H1 (cell line): ENCODE results near the gene ATMIN. TPM values are rescaled to one million over a fixed set of nuclear protein-coding genes. Genes with fewer than 3 reads are reported as not detected.

ENCODE experiments used
- CTCF ChIA-PET: fragments of 300-600 bp; sonication (Branson Sonifier 250); formaldehyde crosslinking; loops from one replicate; lab custom pipeline; 2021; ENCODE audit not compliant: partially characterized antibody; lab: Charles Lee
- POLR2A ChIA-PET: fragments of 300-600 bp; sonication (Branson Sonifier 250); formaldehyde crosslinking; loops from one replicate; lab custom pipeline; 2021; ENCODE audit warnings: inconsistent platforms; ENCODE audit not compliant: partially characterized antibody; lab: Charles Lee
- DNase-seq, 2 experiments: peaks; one replicate each; pipeline versions ENCODE4 v3.0.0 to v3.0.0-alpha.2; 2010 to 2022; ENCODE audit warnings: low spot score in 2 of 2, low read depth in 1 of 2, mixed read lengths in 1 of 2
- FAIRE-seq: peaks from 2 replicates; lab custom pipeline; 2011; peaks lifted over from hg19 to GRCh38; lab: Jason Lieb, UNC
- H2AFZ ChIP-seq: 2 replicates; pipeline ENCODE4 v1.8.1; 2012; ENCODE audit warnings: low read length, inconsistent platforms
- H2AK5ac ChIP-seq: 2 replicates; pipeline ENCODE4 v1.6.1; 2013; ENCODE audit warnings: low read depth, low read length
- H2BK120ac ChIP-seq: replicated peaks from 2 replicates; pipeline ENCODE3; 2013; ENCODE audit warnings: low read depth, low read length, inconsistent platforms
- H2BK12ac ChIP-seq: 2 replicates; pipeline ENCODE4 v1.6.1; 2013; ENCODE audit warnings: low read depth, low read length
- H2BK15ac ChIP-seq: 2 replicates; pipeline ENCODE4 v1.6.1; 2013; ENCODE audit warnings: low read length
- H2BK20ac ChIP-seq: 2 replicates; pipeline ENCODE4 v1.6.1; 2013; ENCODE audit warnings: low read length
- H2BK5ac ChIP-seq: 2 replicates; pipeline ENCODE4 v1.6.1; 2013; ENCODE audit warnings: low read depth, low read length
- H3K14ac ChIP-seq: 2 replicates; pipeline ENCODE4 v1.6.1; 2013; ENCODE audit warnings: inconsistent platforms; ENCODE audit not compliant: insufficient read length
- H3K18ac ChIP-seq: 2 replicates; pipeline ENCODE4 v1.6.1; 2013; ENCODE audit warnings: low read length; ENCODE audit errors: extremely low read depth
- H3K23ac ChIP-seq: 2 replicates; pipeline ENCODE4 v1.6.1; 2013; ENCODE audit warnings: inconsistent platforms; ENCODE audit not compliant: insufficient read length
- H3K23me2 ChIP-seq: 2 replicates; pipeline ENCODE4 v1.6.1; 2013; ENCODE audit warnings: low read depth, low read length
- H3K27ac ChIP-seq: 2 replicates; pipeline ENCODE4 v1.6.1; 2011; ENCODE audit warnings: low read depth, low read length, inconsistent platforms
- H3K27me3 ChIP-seq, 4 experiments: replicated peaks in 1 of 4; 1 replicate in 1 of 4; 2 replicates in 3 of 4; pipeline versions ENCODE4 v1.6.1 to v1.8.1; 2011 to 2013; ENCODE audit warnings: low read length in 3 of 4, mild to moderate bottlenecking in 3 of 4, inconsistent platforms in 2 of 4, mixed read lengths in 2 of 4, moderate library complexity in 1 of 4; ENCODE audit not compliant: control insufficient read depth in 3 of 4, insufficient read depth in 3 of 4; ENCODE audit errors: extremely low read depth in 1 of 4
- H3K36me3 ChIP-seq, 4 experiments: 2 replicates each; pipeline versions ENCODE4 v1.6.1 to v1.8.1; 2011 to 2013; ENCODE audit warnings: mild to moderate bottlenecking in 4 of 4, low read length in 3 of 4, moderate library complexity in 2 of 4, control low read depth in 1 of 4, inconsistent platforms in 1 of 4; ENCODE audit not compliant: insufficient read depth in 4 of 4, control insufficient read depth in 2 of 4
- H3K4ac ChIP-seq: replicated peaks from 2 replicates; pipeline ENCODE3; 2013; ENCODE audit warnings: low read length, low read depth, mixed read lengths, inconsistent platforms; ENCODE audit not compliant: insufficient read length
- H3K4me1 ChIP-seq, 4 experiments: replicated peaks in 1 of 4; 1 replicate in 1 of 4; 2 replicates in 3 of 4; pipeline versions ENCODE4 v1.6.1 to v1.8.1; 2011 to 2013; ENCODE audit warnings: low read length in 3 of 4, inconsistent platforms in 2 of 4, mixed read lengths in 1 of 4; ENCODE audit not compliant: insufficient read depth in 4 of 4, control insufficient read depth in 3 of 4
- H3K4me2 ChIP-seq, 2 experiments: 2 replicates each; pipeline versions ENCODE4 v1.6.1 to v1.8.1; 2011 to 2013; ENCODE audit warnings: low read depth in 2 of 2, low read length in 2 of 2, control low read depth in 1 of 2, inconsistent platforms in 1 of 2, mild to moderate bottlenecking in 1 of 2; ENCODE audit not compliant: insufficient read depth in 1 of 2
- H3K4me3 ChIP-seq, 4 experiments: fragments of 200-600, 300-600 bp in 1 of 4; sonication (generic), shearing (Covaris generic), sonication (Bioruptor Twin) in 1 of 4; 2 replicates each; pipeline versions ENCODE4 v1.5.1 to v1.8.1; 2011 to 2016; ENCODE audit warnings: low read length in 4 of 4, low read depth in 3 of 4, control low read depth in 2 of 4, inconsistent platforms in 2 of 4, mild to moderate bottlenecking in 2 of 4, mixed read lengths in 1 of 4, moderate library complexity in 1 of 4; ENCODE audit not compliant: insufficient read depth in 2 of 4; ENCODE audit errors: extremely low read depth in 1 of 4
- H3K56ac ChIP-seq: replicated peaks from 2 replicates; pipeline ENCODE3; 2013; ENCODE audit warnings: low read depth, mild to moderate bottlenecking, mixed read lengths, low read length, inconsistent platforms; ENCODE audit not compliant: insufficient read length
- H3K79me1 ChIP-seq: 2 replicates; pipeline ENCODE4 v1.6.1; 2013; ENCODE audit warnings: low read depth, low read length, control low read depth
- H3K79me2 ChIP-seq, 2 experiments: 2 replicates each; pipeline versions ENCODE4 v1.6.1 to v1.8.1; 2012 to 2013; ENCODE audit warnings: low read length in 2 of 2, mild to moderate bottlenecking in 2 of 2, inconsistent platforms in 1 of 2; ENCODE audit not compliant: insufficient read depth in 2 of 2, control insufficient read depth in 1 of 2
- H3K9ac ChIP-seq, 4 experiments: replicated peaks in 1 of 4; 1 replicate in 1 of 4; 2 replicates in 3 of 4; pipeline versions ENCODE4 v1.6.1 to v1.8.1; 2011 to 2013; ENCODE audit warnings: low read depth in 3 of 4, low read length in 3 of 4, control low read depth in 2 of 4, mild to moderate bottlenecking in 2 of 4, moderate library complexity in 2 of 4, inconsistent platforms in 1 of 4; ENCODE audit errors: extremely low read depth in 1 of 4
- H3K9me3 ChIP-seq, 2 experiments: 2 replicates each; pipeline versions ENCODE4 v1.6.1 to v1.8.1; 2012 to 2013; ENCODE audit warnings: mild to moderate bottlenecking in 2 of 2, moderate library complexity in 2 of 2, control low read depth in 1 of 2, inconsistent platforms in 1 of 2, low read depth in 1 of 2, low read length in 1 of 2, mixed read lengths in 1 of 2; ENCODE audit not compliant: insufficient read depth in 2 of 2
- H4K20me1 ChIP-seq, 2 experiments: replicated peaks in 1 of 2; 2 replicates each; pipeline versions ENCODE3 to v1.8.1; 2011 to 2013; ENCODE audit warnings: inconsistent platforms in 2 of 2, low read length in 2 of 2, mild to moderate bottlenecking in 1 of 2; ENCODE audit not compliant: insufficient read depth in 2 of 2, control insufficient read depth in 1 of 2
- H4K5ac ChIP-seq: 2 replicates; pipeline ENCODE4 v1.6.1; 2013; ENCODE audit warnings: low read length, low read depth, mixed read lengths, inconsistent platforms; ENCODE audit not compliant: insufficient read length
- H4K8ac ChIP-seq: 2 replicates; pipeline ENCODE4 v1.8.0; 2013; ENCODE audit warnings: mild to moderate bottlenecking, moderate library complexity, low read length, inconsistent platforms; ENCODE audit not compliant: insufficient read depth; ENCODE audit errors: extremely low read depth
- H4K91ac ChIP-seq: replicated peaks from 2 replicates; pipeline ENCODE3; 2013; ENCODE audit warnings: low read length, mixed read lengths, inconsistent platforms; ENCODE audit not compliant: insufficient read length
- POU5F1 ChIP-seq: IDR thresholded peaks from 2 replicates; pipeline ENCODE4 v1.6.1; 2011; ENCODE audit warnings: low read depth, mild to moderate bottlenecking, low read length, moderate library complexity
- RXRA ChIP-seq: IDR thresholded peaks from 2 replicates; pipeline ENCODE4 v1.6.1; 2011; ENCODE audit warnings: low read depth, mild to moderate bottlenecking, low read length, moderate library complexity; ENCODE audit not compliant: insufficient read depth
- TEAD4 ChIP-seq: IDR thresholded peaks from 2 replicates; pipeline ENCODE4 v1.6.1; 2012; ENCODE audit warnings: low read depth, low read length, inconsistent platforms, mixed read lengths
- WGBS, 2 experiments: shearing (Covaris generic) in 1 of 2; methylation state at CpG; one replicate each; pipeline versions ENCODE4 v1.1.6 to v1.1.7; 2013 to 2015; ENCODE audit warnings: low lambda C conversion rate in 2 of 2, mixed read lengths in 2 of 2, inconsistent platforms in 1 of 2, low coverage in 1 of 2, missing lambda C conversion rate in 1 of 2; ENCODE audit not compliant: insufficient replicate concordance in 2 of 2, insufficient coverage in 1 of 2, insufficient read length in 1 of 2; ENCODE audit errors: extremely low coverage in 1 of 2, missing lambda C conversion rate in 1 of 2; 5-methylcytosine and 5-hydroxymethylcytosine counted together
- polyA plus RNA-seq, 7 experiments: library from polyadenylated mRNA; depleted of rRNA in 3 of 7; stranded (reverse) in 5 of 7; unstranded in 2 of 7; fragments of >200 nt in 5 of 7; fragments of 200-250 nt in 2 of 7; gene quantifications; 1 replicate in 5 of 7; 2 replicates in 1 of 7; 4 replicates in 1 of 7; pipeline versions ENCODE4 v1.2.1 to v1.2.3, GENCODE V29; 2011 to 2013; ENCODE audit warnings: missing spikeins in 2 of 7, mixed read lengths in 2 of 7
- total RNA-seq: library from RNA; stranded (reverse); fragmentation: NEBNext Ultra II Directional; extraction: Animal tissue kit (Norgen Biotek cat#: 25700); gene quantifications from 2 replicates; pipeline ENCODE4 v1.2.1, GENCODE V29; 2021
- TF ChIP-seq, protein P1 (sequence below): IDR thresholded peaks from 2 replicates; pipeline ENCODE4 v1.6.1; 2012; ENCODE audit warnings: inconsistent platforms
- TF ChIP-seq, protein P2 (sequence below): IDR thresholded peaks from 2 replicates; pipeline ENCODE4 v1.6.1; 2011; ENCODE audit warnings: low read length, improper control_type of control experiment

Gene ATMIN
- total and polyA plus RNA-seq, 2 of the 8 experiments (the other 6 are each of a cell fraction or from before 2014, with no cell fraction given) = 34.8 to 59.8 TPM

DNA sequence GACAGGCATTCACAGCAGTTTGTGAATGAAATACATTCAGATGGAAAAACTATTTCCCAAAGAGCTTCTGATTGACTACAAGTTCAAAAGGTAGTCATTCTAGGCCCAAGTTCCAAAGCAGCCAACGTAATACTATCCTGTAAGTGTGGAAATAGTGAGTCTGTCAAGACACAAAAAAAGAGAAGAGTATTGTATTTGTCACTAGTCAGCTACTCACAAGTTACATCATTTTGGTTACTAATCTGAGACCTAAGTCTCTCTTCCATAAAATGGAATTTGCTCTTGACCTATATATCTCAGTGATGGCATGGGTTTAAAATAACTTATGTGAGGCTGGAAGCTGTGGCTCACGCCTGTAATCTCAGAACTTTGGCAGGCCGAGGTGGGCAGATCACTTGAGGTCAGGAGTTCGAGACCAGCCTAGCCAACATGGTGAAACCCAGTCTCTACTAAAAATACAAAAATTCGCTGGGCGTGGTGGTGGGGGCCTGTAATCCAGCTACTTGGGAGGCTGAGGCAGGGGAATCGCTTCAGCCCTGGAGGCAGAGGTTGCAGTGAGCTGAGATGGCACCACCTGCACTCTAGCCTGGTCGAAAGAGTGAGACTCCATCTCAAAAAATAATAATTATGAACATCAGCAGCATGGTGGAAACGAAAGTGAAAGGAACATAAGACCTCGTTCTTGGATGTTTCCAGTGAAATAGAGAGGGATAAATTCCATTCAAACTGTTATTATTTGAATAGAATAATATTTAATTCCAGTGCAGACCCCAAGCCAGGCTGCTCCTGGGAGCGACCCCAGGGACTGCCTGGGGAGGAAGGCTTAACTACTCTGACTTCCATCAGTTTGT, 31.8 kb upstream of the ATMIN start:
- Histone ChIP-seq H3K36me3 (no peaks in the 10 kb centered on the region), H3K79me2 (peaks cover 14 to 82% of the 10 kb centered on the region in 2 experiments), H3K9ac (no peak overlapping the region), H2BK12ac (no peak overlapping the region), H2AFZ (no peak overlapping the region), H4K5ac (no peak overlapping the region), H3K27me3 (no peaks in the 10 kb centered on the region), H3K14ac (no peak overlapping the region), H3K27ac (no peak overlapping the region), H2AK5ac (no peak overlapping the region), H4K91ac (no peak overlapping the region), H2BK20ac (no peak overlapping the region), H2BK120ac (no peak overlapping the region), H3K9me3 (no peaks in the 10 kb centered on the region), H2BK5ac (no peak overlapping the region), H3K23ac (no peak overlapping the region), H2BK15ac (no peak overlapping the region), H4K20me1 (peaks cover 2 to 9% of the 10 kb centered on the region in 2 experiments), H3K18ac (no peak overlapping the region), H4K8ac (no peak overlapping the region), H3K4me1 (peaks cover 0 to 9% (median 2%) of the 10 kb centered on the region in 4 experiments; a peak in 2 of 7 replicates), H3K79me1 (peaks cover 4% of the 10 kb centered on the region; the same call in 1 of the 2 replicates), H3K4me2 (no peak overlapping the region; a peak in 1 of 4 replicates), H3K4me3 (no peak overlapping the region), H3K23me2 (peaks cover 6% of the 10 kb centered on the region; the same call in 1 of the 2 replicates), H3K4ac (no peak overlapping the region), H3K56ac (no peak overlapping the region)
- FAIRE-seq (no peak), DNase-seq (no peak)
- ChIA-PET CTCF (interaction anchor here (0.6 to 7.1 kb wide), 19 partner anchors 11 to 720 kb away, joined by 3 to 83 read pairs (median 4); no protein-coding TSS in a partner anchor), POLR2A (interaction anchor here (1.9 kb wide), 1 partner anchor 74 kb away, joined by 5 read pairs; the partner anchor contains the start of gene C16orf46)
- TF ChIP-seq RXRA (no peak), TEAD4 (no peak), POU5F1 (no peak)
- TF ChIP-seq, protein P1, sequence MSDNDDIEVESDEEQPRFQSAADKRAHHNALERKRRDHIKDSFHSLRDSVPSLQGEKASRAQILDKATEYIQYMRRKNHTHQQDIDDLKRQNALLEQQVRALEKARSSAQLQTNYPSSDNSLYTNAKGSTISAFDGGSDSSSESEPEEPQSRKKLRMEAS = no peak
- TF ChIP-seq, protein P2, sequence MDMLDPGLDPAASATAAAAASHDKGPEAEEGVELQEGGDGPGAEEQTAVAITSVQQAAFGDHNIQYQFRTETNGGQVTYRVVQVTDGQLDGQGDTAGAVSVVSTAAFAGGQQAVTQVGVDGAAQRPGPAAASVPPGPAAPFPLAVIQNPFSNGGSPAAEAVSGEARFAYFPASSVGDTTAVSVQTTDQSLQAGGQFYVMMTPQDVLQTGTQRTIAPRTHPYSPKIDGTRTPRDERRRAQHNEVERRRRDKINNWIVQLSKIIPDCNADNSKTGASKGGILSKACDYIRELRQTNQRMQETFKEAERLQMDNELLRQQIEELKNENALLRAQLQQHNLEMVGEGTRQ = no peak
- WGBS, 2 experiments = 83% methylated on average over 11 of the region's 11 CpGs; no CpG with 5 or more reads in 1 of the 2 experiments
